HCT116 (cell line): ENCODE data around the gene METTL1. TPM values are rescaled to one million over a fixed set of nuclear protein-coding genes. Genes with fewer than 3 reads are reported as not detected.
A peak's percentile ranks its signal among the peaks of the same experiment; 100 is the strongest.

ENCODE experiments used
- ATAC-seq: fragments of 200-7000 bp; cut with Tn5 transposase; 2 replicates; pipeline ENCODE4 v1.9.1; 2020; ENCODE audit warnings: mild to moderate bottlenecking, moderate library complexity
- BruUV-seq: library from RNA; stranded (reverse); fragments of 400-500 nt; replicated peaks from 2 replicates; lab custom pipeline; 2021; lab: Mats Ljungman, UMichigan
- CTCF ChIA-PET: fragments of 300-600 bp; sonication (Branson Sonifier 250); formaldehyde crosslinking; loops from one replicate; lab custom pipeline; 2021; ENCODE audit warnings: antibody characterized with exemption; lab: Charles Lee
- POLR2A ChIA-PET: fragments of 300-600, 350-600 bp; sonication (Branson Sonifier 250); formaldehyde crosslinking; loops from one replicate; lab custom pipeline; 2021; ENCODE audit warnings: antibody characterized with exemption; lab: Charles Lee
- RAD21 ChIA-PET, 2 experiments: fragments of 300-600 bp; sonication (Branson Sonifier 250); formaldehyde crosslinking; loops; one replicate each; lab custom pipeline; 2023; ENCODE audit warnings: low total read pairs in 2 of 2; ENCODE audit not compliant: uncharacterized antibody in 2 of 2, unreplicated experiment in 2 of 2, low non-redundant PET in 1 of 2; lab: Charles Lee
- DNase-seq: peaks from one replicate; pipeline ENCODE4 v3.0.0-alpha.2; 2010; ENCODE audit warnings: low read depth, low spot score
- H2AFZ ChIP-seq: fragments of 200-600 bp; shearing (Covaris generic), sonication (generic); 2 replicates; pipeline ENCODE4 v1.6.1; 2017; ENCODE audit warnings: low read depth, mixed run types, mixed read lengths, antibody characterized with exemption, low read length; ENCODE audit not compliant: poor library complexity, severe bottlenecking
- H3K27ac ChIP-seq: 2 replicates; pipeline ENCODE4 v1.5.1; 2012; ENCODE audit warnings: low read depth, low read length
- H3K27me3 ChIP-seq: fragments of 200-600 bp; sonication (generic); 2 replicates; pipeline ENCODE4 v1.6.1; 2016; ENCODE audit warnings: mixed run types, low read length, mixed read lengths; ENCODE audit not compliant: insufficient read depth
- H3K36me3 ChIP-seq, 2 experiments: fragments of 200-500 bp in 1 of 2; fragments of 200-600 bp in 1 of 2; sonication (Bioruptor generic) in 1 of 2; sonication (generic) in 1 of 2; 2 replicates each; pipeline versions ENCODE4 v1.5.1 to v1.6.1; 2014 to 2016; ENCODE audit warnings: low read length in 2 of 2, inconsistent platforms in 1 of 2, mixed read lengths in 1 of 2, mixed run types in 1 of 2; ENCODE audit not compliant: insufficient read depth in 2 of 2, control insufficient read depth in 1 of 2
- H3K4me1 ChIP-seq, 2 experiments: fragments of 200-600 bp in 1 of 2; sonication (generic) in 1 of 2; 2 replicates each; pipeline versions ENCODE4 v1.5.1 to v1.6.1; 2012 to 2017; ENCODE audit warnings: low read length in 2 of 2, inconsistent platforms in 1 of 2, mild to moderate bottlenecking in 1 of 2, mixed read lengths in 1 of 2, mixed run types in 1 of 2, moderate library complexity in 1 of 2; ENCODE audit not compliant: insufficient read depth in 2 of 2, control insufficient read depth in 1 of 2
- H3K4me2 ChIP-seq: fragments of 200-600 bp; sonication (generic); 2 replicates; pipeline ENCODE4 v1.6.1; 2017; ENCODE audit warnings: mixed run types, low read length, mixed read lengths
- H3K4me3 ChIP-seq, 2 experiments: fragments of 200-600 bp in 1 of 2; sonication (generic) in 1 of 2; replicated peaks in 1 of 2; 2 replicates each; pipeline ENCODE4 v1.5.1; 2011 to 2016; ENCODE audit warnings: low read length in 2 of 2, control low read depth in 1 of 2, low read depth in 1 of 2, mild to moderate bottlenecking in 1 of 2, mixed read lengths in 1 of 2, mixed run types in 1 of 2
- H3K79me2 ChIP-seq: fragments of 200-600 bp; sonication (generic); 2 replicates; pipeline ENCODE4 v1.6.1; 2017; ENCODE audit warnings: mild to moderate bottlenecking, mixed run types, low read length, moderate library complexity, mixed read lengths; ENCODE audit not compliant: insufficient read depth
- H3K9ac ChIP-seq: fragments of 200-600 bp; sonication (generic); 2 replicates; pipeline ENCODE4 v1.6.1; 2016; ENCODE audit warnings: low read length, mixed read lengths
- H3K9me2 ChIP-seq: fragments of 200-600 bp; sonication (generic), shearing (Covaris generic); 2 replicates; pipeline ENCODE4 v1.6.1; 2017; ENCODE audit warnings: mixed run types, mild to moderate bottlenecking, moderate library complexity; ENCODE audit not compliant: insufficient read depth
- H3K9me3 ChIP-seq, 2 experiments: fragments of 200-500 bp in 1 of 2; fragments of 200-600 bp in 1 of 2; sonication (Bioruptor generic) in 1 of 2; sonication (generic) in 1 of 2; 2 replicates each; pipeline ENCODE4 v1.6.1; 2014 to 2017; ENCODE audit warnings: low read length in 2 of 2, mixed read lengths in 2 of 2, inconsistent platforms in 1 of 2, low read depth in 1 of 2, mild to moderate bottlenecking in 1 of 2, mixed run types in 1 of 2, moderate library complexity in 1 of 2; ENCODE audit not compliant: control insufficient read depth in 1 of 2, insufficient read depth in 1 of 2
- H4K20me1 ChIP-seq: fragments of 200-600 bp; sonication (generic), shearing (Covaris generic); 2 replicates; pipeline ENCODE4 v1.6.1; 2017; ENCODE audit warnings: mixed run types, mild to moderate bottlenecking, moderate library complexity; ENCODE audit not compliant: insufficient read depth
- CBX3 ChIP-seq: IDR thresholded peaks from 2 replicates; pipeline ENCODE4 v1.6.1; 2012; ENCODE audit warnings: low read depth
- RAD21 ChIP-seq: IDR thresholded peaks from 2 replicates; pipeline ENCODE4 v1.6.1; 2012; ENCODE audit warnings: low read depth, mild to moderate bottlenecking
- ZFX ChIP-seq: fragments of 450-650 bp; IDR thresholded peaks from 2 replicates; pipeline ENCODE4 v1.6.1; 2017
- intact Hi-C: fragments of 100-400 bp; cut with micrococcal nuclease; formaldehyde crosslinking; loops from 2 replicates; pipeline ENCODE4 v1.10.0; 2022
- total RNA-seq: library from RNA; stranded (reverse); gene quantifications from one replicate; pipeline ENCODE4 v1.2.1, GENCODE V29; 2021; ENCODE audit not compliant: unreplicated experiment
- TF ChIP-seq, protein P1 (sequence below): IDR thresholded peaks from 2 replicates; pipeline ENCODE4 v1.6.1; 2012
- TF ChIP-seq, protein P2 (sequence below), 3 experiments: fragments of 200-600 bp in 1 of 3; sonication (generic) in 1 of 3; IDR thresholded peaks in 2 of 3; conservative IDR thresholded peaks in 1 of 3; 2 replicates each; pipeline ENCODE4 v1.5.1; 2012 to 2017; ENCODE audit warnings: low read depth in 2 of 3, low read length in 2 of 3, antibody characterized with exemption in 1 of 3, borderline replicate concordance in 1 of 3, control low read depth in 1 of 3, mild to moderate bottlenecking in 1 of 3, mixed read lengths in 1 of 3, mixed run types in 1 of 3, moderate library complexity in 1 of 3; ENCODE audit not compliant: insufficient read depth in 1 of 3

METTL1 gene
- total RNA-seq, 1 experiment from 2014 or later: 56.6 TPM

DNA sequence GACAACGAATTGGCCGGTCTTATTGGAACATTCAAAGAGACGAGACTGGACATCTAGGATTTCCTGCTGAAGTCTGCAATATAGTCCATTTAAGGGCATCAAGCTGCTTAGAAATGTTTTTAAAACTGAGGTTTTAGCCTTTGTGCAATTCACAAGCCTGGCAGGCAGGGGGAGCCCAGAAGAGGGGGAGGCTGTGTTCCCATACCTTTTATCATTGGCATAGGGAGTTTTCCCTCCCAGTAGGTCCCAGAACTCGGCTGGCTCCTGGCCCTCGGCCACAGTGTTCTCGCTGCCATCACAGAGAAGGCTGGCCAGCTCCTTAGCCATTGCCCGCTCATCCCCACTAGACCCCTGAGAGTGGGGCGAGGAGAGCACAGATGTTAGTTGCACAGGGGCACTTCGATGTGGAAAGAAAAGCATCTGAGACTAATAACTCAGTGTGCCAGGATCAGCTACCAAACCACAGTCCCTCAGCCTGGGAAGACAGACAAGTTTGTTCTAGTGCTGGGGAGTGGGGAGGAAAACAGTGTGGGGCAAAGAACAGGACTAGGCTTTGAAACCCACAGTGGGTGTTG lies 31.5 kb upstream of the METTL1 start:
- no TSS peak for BruUV-seq
- intact Hi-C loops: loop anchor here (1.0 kb wide), 1 partner anchor 102 kb away; no protein-coding TSS in a partner anchor

More for the DNA sequence above, 31.5 kb upstream of the METTL1 start:
- ChIA-PET POLR2A (no interaction called here), CTCF (interaction anchor here (0.6 to 1.8 kb wide), 9 partner anchors 9 to 220 kb away, joined by 3 to 7 read pairs (median 4); partner anchors contain the start of genes AVIL and TSFM), RAD21 (no interaction called here)
- Histone ChIP-seq H3K79me2 (no peaks in the 10 kb centered on the region), H3K4me2 (no peak overlapping the region), H3K9ac (no peak overlapping the region), H3K27me3 (no peaks in the 10 kb centered on the region), H4K20me1 (no peaks in the 10 kb centered on the region), H3K4me3 (no peak overlapping the region), H3K9me2 (no peaks in the 10 kb centered on the region), H3K9me3 (no peaks in the 10 kb centered on the region), H3K27ac (no peak overlapping the region), H2AFZ (no peak overlapping the region), H3K36me3 (no peaks in the 10 kb centered on the region), H3K4me1 (peaks cover 0 to 3% of the 10 kb centered on the region in 2 experiments; a peak in 1 of 4 replicates)
- DNase-seq (peak; percentile 23), ATAC-seq (peak; percentile 92)
- no peak for TF ChIP-seq ZFX
- TF ChIP-seq CBX3: no peak
- TF ChIP-seq, protein P1, sequence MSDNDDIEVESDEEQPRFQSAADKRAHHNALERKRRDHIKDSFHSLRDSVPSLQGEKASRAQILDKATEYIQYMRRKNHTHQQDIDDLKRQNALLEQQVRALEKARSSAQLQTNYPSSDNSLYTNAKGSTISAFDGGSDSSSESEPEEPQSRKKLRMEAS: no peak
- peak; percentile 67 for TF ChIP-seq RAD21
- TF ChIP-seq, protein P2, sequence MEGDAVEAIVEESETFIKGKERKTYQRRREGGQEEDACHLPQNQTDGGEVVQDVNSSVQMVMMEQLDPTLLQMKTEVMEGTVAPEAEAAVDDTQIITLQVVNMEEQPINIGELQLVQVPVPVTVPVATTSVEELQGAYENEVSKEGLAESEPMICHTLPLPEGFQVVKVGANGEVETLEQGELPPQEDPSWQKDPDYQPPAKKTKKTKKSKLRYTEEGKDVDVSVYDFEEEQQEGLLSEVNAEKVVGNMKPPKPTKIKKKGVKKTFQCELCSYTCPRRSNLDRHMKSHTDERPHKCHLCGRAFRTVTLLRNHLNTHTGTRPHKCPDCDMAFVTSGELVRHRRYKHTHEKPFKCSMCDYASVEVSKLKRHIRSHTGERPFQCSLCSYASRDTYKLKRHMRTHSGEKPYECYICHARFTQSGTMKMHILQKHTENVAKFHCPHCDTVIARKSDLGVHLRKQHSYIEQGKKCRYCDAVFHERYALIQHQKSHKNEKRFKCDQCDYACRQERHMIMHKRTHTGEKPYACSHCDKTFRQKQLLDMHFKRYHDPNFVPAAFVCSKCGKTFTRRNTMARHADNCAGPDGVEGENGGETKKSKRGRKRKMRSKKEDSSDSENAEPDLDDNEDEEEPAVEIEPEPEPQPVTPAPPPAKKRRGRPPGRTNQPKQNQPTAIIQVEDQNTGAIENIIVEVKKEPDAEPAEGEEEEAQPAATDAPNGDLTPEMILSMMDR (IDR thresholded peaks at IDR 0.05 in 2 of 3, conservative IDR thresholded peaks at IDR 0.05 in 1 of 3; ENCODE audit: borderline replicate concordance in 1 of 3, insufficient read depth in 1 of 3, low read depth in 2 of 3, low read length in 2 of 3): peak; percentile 85 to 89 (median 87)
